GM12878 (cell line): Measurements from ENCODE around the gene KCNK5. TPM values are rescaled to one million over a fixed set of nuclear protein-coding genes. Genes with fewer than 3 reads are reported as not detected.

Source experiments
- ATAC-seq: fragments of 200-7000 bp; cut with Tn5 transposase; 3 replicates; pipeline ENCODE4 v1.9.1; 2020; ENCODE audit warnings: mild to moderate bottlenecking, moderate library complexity
- BruUV-seq: library from RNA; stranded (reverse); fragments of 400-500 nt; replicated peaks from 2 replicates; lab custom pipeline; 2021; lab: Mats Ljungman, UMichigan
- CTCF ChIA-PET: fragments of 300-600 bp; sonication (Branson Sonifier 250); formaldehyde crosslinking; extraction: SDS; loops from one replicate; lab custom pipeline; 2021; ENCODE audit warnings: inconsistent platforms; lab: Yijun Ruan, JAX
- POLR2A ChIA-PET: fragments of 350-600 bp; formaldehyde crosslinking; extraction: SDS; loops from one replicate; lab custom pipeline; 2021; ENCODE audit warnings: inconsistent platforms; lab: Charles Lee
- RAD21 ChIA-PET: fragments of 300-600 bp; sonication (Branson Sonifier 250); formaldehyde crosslinking; loops from one replicate; lab custom pipeline; 2023; ENCODE audit warnings: antibody characterized with exemption; ENCODE audit not compliant: unreplicated experiment; lab: Charles Lee
- SMC1A ChIA-PET: fragments of 300-600 bp; sonication (Branson Sonifier 250); formaldehyde crosslinking; loops from one replicate; lab custom pipeline; 2023; ENCODE audit not compliant: unreplicated experiment, uncharacterized antibody; lab: Charles Lee
- DNase-seq: peaks from one replicate; pipeline ENCODE4 v3.0.0-alpha.2; 2011; ENCODE audit warnings: low read depth, low spot score
- FAIRE-seq: peaks from 3 replicates; lab custom pipeline; 2011; peaks lifted over from hg19 to GRCh38; lab: Jason Lieb, UNC
- H2AFZ ChIP-seq: 2 replicates; pipeline ENCODE4 v1.6.0; 2011; ENCODE audit warnings: low read depth, low read length, control low read depth; ENCODE audit not compliant: control insufficient read depth
- H3K27ac ChIP-seq: 2 replicates; pipeline ENCODE4 v1.5.1; 2011; ENCODE audit warnings: control low read depth; ENCODE audit not compliant: control insufficient read depth, insufficient read depth
- H3K27me3 ChIP-seq, 2 experiments: replicated peaks in 1 of 2; 2 replicates each; pipeline versions ENCODE4 v1.6.0 to v1.6.1; 2011; ENCODE audit warnings: low read length in 1 of 2; ENCODE audit not compliant: control insufficient read depth in 2 of 2, insufficient read depth in 2 of 2
- H3K36me3 ChIP-seq, 2 experiments: 2 replicates each; pipeline ENCODE4 v1.5.1; 2011; ENCODE audit warnings: low read length in 1 of 2; ENCODE audit not compliant: control insufficient read depth in 2 of 2, insufficient read depth in 2 of 2
- H3K4me1 ChIP-seq: 2 replicates; pipeline ENCODE4 v1.6.1; 2011; ENCODE audit warnings: mild to moderate bottlenecking, low read length, moderate library complexity, mixed read lengths; ENCODE audit not compliant: control insufficient read depth, insufficient read depth
- H3K4me2 ChIP-seq: 2 replicates; pipeline ENCODE4 v1.6.0; 2011; ENCODE audit warnings: control low read depth; ENCODE audit not compliant: control insufficient read depth, insufficient read depth
- H3K4me3 ChIP-seq: fragments of 200-600 bp; sonication (generic); 2 replicates; pipeline ENCODE4 v1.5.1; 2016
- H3K79me2 ChIP-seq: 2 replicates; pipeline ENCODE4 v1.6.0; 2011; ENCODE audit warnings: low read length; ENCODE audit not compliant: control insufficient read depth, insufficient read depth
- H3K9ac ChIP-seq: 2 replicates; pipeline ENCODE4 v1.8.0; 2011; ENCODE audit warnings: low read length, control low read depth, mixed read lengths; ENCODE audit not compliant: control insufficient read depth, insufficient read depth
- H3K9me3 ChIP-seq: replicated peaks from 3 replicates; pipeline ENCODE4 v1.5.1; 2011; ENCODE audit warnings: mild to moderate bottlenecking, low read length; ENCODE audit not compliant: control insufficient read depth, insufficient read depth
- H4K20me1 ChIP-seq: 2 replicates; pipeline ENCODE4 v1.6.0; 2011; ENCODE audit not compliant: control insufficient read depth, insufficient read depth
- BACH1 ChIP-seq: fragments of 450-650 bp; IDR thresholded peaks from 2 replicates; pipeline ENCODE4 v1.6.1; 2017; ENCODE audit warnings: mild to moderate bottlenecking, borderline replicate concordance
- BCLAF1 ChIP-seq: fragments of 450-650 bp; IDR thresholded peaks from 2 replicates; pipeline ENCODE4 v1.6.1; 2017; ENCODE audit warnings: antibody characterized with exemption, mild to moderate bottlenecking, moderate library complexity
- BHLHE40 ChIP-seq, 2 experiments: fragments of 450-650 bp in 1 of 2; IDR thresholded peaks; 2 replicates each; pipeline ENCODE4 v1.6.1; 2011 to 2017; ENCODE audit warnings: low read depth in 2 of 2, borderline replicate concordance in 1 of 2, improper control_type of control experiment in 1 of 2, low read length in 1 of 2, mild to moderate bottlenecking in 1 of 2
- CHD1 ChIP-seq: IDR thresholded peaks from 2 replicates; pipeline ENCODE4 v1.6.1; 2012; ENCODE audit warnings: low read depth, low read length, improper control_type of control experiment
- E4F1 ChIP-seq: fragments of 450-650 bp; IDR thresholded peaks from 2 replicates; pipeline ENCODE4 v1.6.1; 2018; ENCODE audit warnings: borderline replicate concordance, mild to moderate bottlenecking; ENCODE audit not compliant: partially characterized antibody
- ESRRA ChIP-seq: IDR thresholded peaks from 2 replicates; pipeline ENCODE4 v1.6.1; 2012; ENCODE audit warnings: mild to moderate bottlenecking, low read length, improper control_type of control experiment
- IRF5 ChIP-seq: fragments of 450-650 bp; IDR thresholded peaks from 2 replicates; pipeline ENCODE4 v1.6.1; 2017; ENCODE audit warnings: borderline replicate concordance
- SIN3A ChIP-seq: IDR thresholded peaks from 2 replicates; pipeline ENCODE4 v1.6.1; 2012; ENCODE audit warnings: low read depth, low read length, improper control_type of control experiment
- WGBS: methylation state at CpG from one replicate; pipeline ENCODE4 v1.1.6; 2016; ENCODE audit warnings: low lambda C conversion rate; ENCODE audit not compliant: insufficient replicate concordance, insufficient coverage; ENCODE audit errors: missing lambda C conversion rate; 5-methylcytosine and 5-hydroxymethylcytosine counted together
- in situ Hi-C: fragments of 300-500 bp; cut with MboI; formaldehyde crosslinking; loops from 9 replicates; pipeline ENCODE4 v1.14.3; 2018; ENCODE audit warnings: mixed read lengths
- intact Hi-C: fragments of 100-400 bp; cut with micrococcal nuclease; formaldehyde crosslinking; loops from one replicate; pipeline ENCODE4 v1.14.2; 2022; ENCODE audit not compliant: unreplicated experiment
- polyA plus RNA-seq, 11 experiments: library from polyadenylated mRNA; depleted of rRNA in 4 of 11; unstranded in 6 of 11; stranded (reverse) in 5 of 11; fragments of >200 nt; fragmentation: Nextera tagmentation in 4 of 11; fragmentation: Illumina TruSeq in 1 of 11; extraction: Ambion mirVana in 4 of 11; extraction: Trizol in 1 of 11; gene quantifications; 1 replicate in 1 of 11; 2 replicates in 10 of 11; pipeline versions ENCODE4 v1.2.1 to v1.2.3, GENCODE V29; 2011 to 2016; ENCODE audit warnings: inconsistent platforms in 2 of 11, missing spikeins in 2 of 11, low read depth in 1 of 11
- total RNA-seq, 4 experiments: library from RNA; depleted of rRNA in 3 of 4; stranded (reverse); fragments of >200 nt in 3 of 4; fragmentation: Illumina TruSeq in 1 of 4; extraction: Trizol in 1 of 4; gene quantifications; 2 replicates each; pipeline versions ENCODE4 v1.2.1 to v1.2.3, GENCODE V29; 2013 to 2021
- TF ChIP-seq, protein P1 (sequence below): IDR thresholded peaks from 2 replicates; pipeline ENCODE4 v1.6.1; 2011; ENCODE audit warnings: mild to moderate bottlenecking, low read depth, low read length, moderate library complexity; ENCODE audit not compliant: insufficient replicate concordance
- TF ChIP-seq, protein P2 (sequence below): fragments of 450-650 bp; conservative IDR thresholded peaks from 2 replicates; pipeline ENCODE4 v1.6.1; 2017; ENCODE audit warnings: mild to moderate bottlenecking, moderate library complexity

Gene KCNK5
- total and polyA plus RNA-seq, 10 of the 15 experiments (the other 5 are each of a cell fraction or from before 2014, with no cell fraction given), result 0.11 to 4.2 (median 2.1) TPM

GRCh38 chr6:39266782-39267355 is 37.6 kb upstream of the KCNK5 start:
- Histone ChIP-seq H3K27me3 (no peaks in the 10 kb centered on the region; a peak in 1 of 4 replicates), H3K36me3 (no peaks in the 10 kb centered on the region), H3K4me1 (no peaks in the 10 kb centered on the region), H3K9ac (no peak overlapping the region), H3K79me2 (no peaks in the 10 kb centered on the region), H3K4me3 (no peak overlapping the region), H3K4me2 (no peak overlapping the region), H2AFZ (no peak overlapping the region), H3K27ac (no peak overlapping the region), H4K20me1 (no peaks in the 10 kb centered on the region), H3K9me3 (no peaks in the 10 kb centered on the region)
- POLR2A ChIA-PET, result no interaction called here
- 0% methylated on average over 5 of the region's 5 CpGs for WGBS
- in situ Hi-C loops (no loop called here), intact Hi-C loops (no loop called here)
- RAD21 ChIA-PET, result no interaction called here
- CTCF ChIA-PET, result interaction anchor here (1.5 kb wide), 1 partner anchor 44 kb away, joined by 4 read pairs; no protein-coding TSS in a partner anchor
- no peak for ATAC-seq
- BruUV-seq, result no TSS peak
- SMC1A ChIA-PET, result no interaction called here
- no peak for FAIRE-seq
- no peak for DNase-seq
- TF ChIP-seq CHD1 (no peak), IRF5 (no peak), SIN3A (no peak), BACH1 (no peak), BCLAF1 (no peak), ESRRA (no peak), E4F1 (no peak), BHLHE40 (IDR thresholded peaks at IDR 0.05; ENCODE audit: borderline replicate concordance in 1 of 2, low read depth in 2 of 2, low read length in 1 of 2) (no peak)
- TF ChIP-seq, protein P1, sequence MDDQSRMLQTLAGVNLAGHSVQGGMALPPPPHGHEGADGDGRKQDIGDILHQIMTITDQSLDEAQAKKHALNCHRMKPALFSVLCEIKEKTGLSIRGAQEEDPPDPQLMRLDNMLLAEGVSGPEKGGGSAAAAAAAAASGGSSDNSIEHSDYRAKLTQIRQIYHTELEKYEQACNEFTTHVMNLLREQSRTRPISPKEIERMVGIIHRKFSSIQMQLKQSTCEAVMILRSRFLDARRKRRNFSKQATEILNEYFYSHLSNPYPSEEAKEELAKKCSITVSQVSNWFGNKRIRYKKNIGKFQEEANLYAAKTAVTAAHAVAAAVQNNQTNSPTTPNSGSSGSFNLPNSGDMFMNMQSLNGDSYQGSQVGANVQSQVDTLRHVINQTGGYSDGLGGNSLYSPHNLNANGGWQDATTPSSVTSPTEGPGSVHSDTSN, result no peak
- TF ChIP-seq, protein P2, sequence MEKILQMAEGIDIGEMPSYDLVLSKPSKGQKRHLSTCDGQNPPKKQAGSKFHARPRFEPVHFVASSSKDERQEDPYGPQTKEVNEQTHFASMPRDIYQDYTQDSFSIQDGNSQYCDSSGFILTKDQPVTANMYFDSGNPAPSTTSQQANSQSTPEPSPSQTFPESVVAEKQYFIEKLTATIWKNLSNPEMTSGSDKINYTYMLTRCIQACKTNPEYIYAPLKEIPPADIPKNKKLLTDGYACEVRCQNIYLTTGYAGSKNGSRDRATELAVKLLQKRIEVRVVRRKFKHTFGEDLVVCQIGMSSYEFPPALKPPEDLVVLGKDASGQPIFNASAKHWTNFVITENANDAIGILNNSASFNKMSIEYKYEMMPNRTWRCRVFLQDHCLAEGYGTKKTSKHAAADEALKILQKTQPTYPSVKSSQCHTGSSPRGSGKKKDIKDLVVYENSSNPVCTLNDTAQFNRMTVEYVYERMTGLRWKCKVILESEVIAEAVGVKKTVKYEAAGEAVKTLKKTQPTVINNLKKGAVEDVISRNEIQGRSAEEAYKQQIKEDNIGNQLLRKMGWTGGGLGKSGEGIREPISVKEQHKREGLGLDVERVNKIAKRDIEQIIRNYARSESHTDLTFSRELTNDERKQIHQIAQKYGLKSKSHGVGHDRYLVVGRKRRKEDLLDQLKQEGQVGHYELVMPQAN, result no peak
